NCI-H2081 treated with DMSO at 0.1 percent for 48 hours (cell line): ENCODE results near the gene EIF2S3B.
"Not testable (repeated sequence)": the region's sequence is repeated elsewhere in the genome, so short reads cannot be mapped to it uniquely, and the experiment has no call there.

Experiments used
- DNase-seq: peaks from one replicate; lab custom pipeline; 2025; lab: John Stamatoyannopoulos, UW

EIF2S3B gene

DNA sequence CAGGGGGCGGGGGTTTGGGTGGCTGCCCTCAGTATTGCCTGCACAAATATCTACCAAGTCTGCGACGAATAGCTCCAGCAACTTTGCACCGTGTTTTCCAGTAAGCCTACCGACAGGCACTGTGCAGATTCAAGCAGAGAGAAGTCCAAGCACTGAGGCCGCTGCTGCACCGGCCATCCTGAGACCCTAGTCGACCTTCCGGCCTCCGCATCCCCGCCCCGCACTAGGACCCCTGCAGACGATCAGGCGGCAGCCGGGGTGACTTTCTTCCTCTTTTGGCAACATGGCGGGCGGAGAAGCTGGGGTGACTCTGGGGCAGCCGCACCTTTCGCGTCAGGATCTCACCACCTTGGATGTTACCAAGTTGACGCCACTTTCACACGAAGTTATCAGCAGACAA is at the start of gene EIF2S3B:
TSS of gene EIF2S3B (plus strand) at position 271 of the 400 bp plus-strand sequence. CDS start at position 284, 13 bp downstream.
- no peak for DNase-seq

DNA sequence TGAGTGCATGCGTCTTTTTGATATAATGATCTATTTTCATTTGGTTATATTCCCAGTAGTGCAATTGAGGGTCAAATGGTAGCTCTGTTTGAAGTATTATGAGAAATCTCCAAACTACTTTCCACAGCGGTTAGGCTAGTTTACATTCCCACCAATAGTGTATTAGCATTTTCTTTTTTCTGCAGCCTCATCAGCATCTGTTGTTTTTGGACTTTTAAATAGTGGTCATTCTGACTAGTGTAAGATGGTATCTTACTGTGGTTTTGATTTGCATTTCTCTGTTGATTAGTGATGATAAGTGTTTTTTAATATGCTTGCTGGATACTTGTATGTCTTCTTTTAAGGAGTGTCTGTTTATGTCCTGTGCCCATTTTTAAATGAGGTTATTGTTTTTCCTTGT is 48.8 kb upstream of the EIF2S3B start:
- no peak for DNase-seq

DNA sequence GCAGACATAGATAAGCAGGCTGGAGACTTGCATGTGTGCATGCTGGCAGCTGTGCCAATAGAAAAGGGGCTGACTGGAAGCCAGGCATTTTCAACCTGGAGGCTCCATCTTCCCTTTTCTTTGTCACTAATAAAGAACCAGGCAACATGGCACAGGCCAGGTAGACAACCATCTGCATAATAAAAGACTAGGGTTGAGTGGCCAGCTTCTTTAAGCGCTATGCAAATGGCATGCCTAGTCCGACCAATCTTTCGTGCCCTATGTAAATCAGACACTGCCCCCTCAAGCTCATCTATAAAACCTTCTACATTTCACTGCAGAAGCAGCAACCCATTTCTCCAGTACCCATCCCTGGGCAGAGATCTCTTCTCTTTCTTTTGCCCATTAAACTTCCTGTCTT is 47.9 kb upstream of the EIF2S3B start:
- DNase-seq = no peak

GRCh38 chr12:10466311-10466710 is 39.4 kb upstream of the EIF2S3B start:
- no peak for DNase-seq

- DNase-seq = no peak
Measured at GRCh38 chr12:10469701-10470100, 36.0 kb upstream of the EIF2S3B start.

- DNase-seq = not testable (repeated sequence)
Measured at GRCh38 chr12:10472808-10473207, 32.9 kb upstream of the EIF2S3B start.

DNA sequence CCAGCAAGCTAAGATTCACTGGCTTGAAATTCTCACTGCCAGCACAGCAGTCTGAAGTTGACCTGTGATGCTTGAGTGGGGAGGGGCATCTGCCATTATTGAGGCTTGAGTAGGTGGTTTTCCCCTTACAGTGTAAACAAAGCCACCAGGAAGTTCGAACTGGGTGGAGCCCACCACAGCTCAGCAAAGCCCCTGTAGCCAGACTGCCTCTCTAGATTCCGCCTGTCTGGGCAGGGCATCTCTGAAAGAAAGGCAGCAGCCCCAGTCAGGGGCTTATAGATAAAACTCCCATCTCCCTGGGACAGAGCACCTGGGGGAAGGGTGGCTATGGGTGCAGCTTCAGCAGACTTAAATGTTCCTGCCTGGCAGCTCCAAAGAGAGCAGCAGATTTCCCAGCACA is 23.8 kb upstream of the EIF2S3B start:
- DNase-seq = not testable (repeated sequence)

DNA sequence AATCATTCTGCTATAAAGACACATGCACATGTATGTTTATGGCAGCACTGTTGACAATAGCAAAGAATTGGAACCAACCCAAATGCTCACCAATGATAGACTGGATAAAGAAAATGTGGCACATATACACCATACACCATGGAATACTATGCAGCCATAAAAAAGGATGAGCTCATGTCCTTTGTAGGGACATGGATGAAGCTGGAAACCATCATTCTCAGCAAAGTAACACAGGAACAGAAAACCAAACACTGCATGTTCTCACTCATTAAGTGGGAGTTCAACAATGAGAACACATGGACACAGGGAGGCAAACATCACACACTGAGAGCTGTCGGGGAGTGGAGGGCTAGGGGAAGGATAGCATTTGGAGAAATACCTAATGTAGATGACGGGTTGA is 18.4 kb upstream of the EIF2S3B start:
- not testable (repeated sequence) for DNase-seq

DNA sequence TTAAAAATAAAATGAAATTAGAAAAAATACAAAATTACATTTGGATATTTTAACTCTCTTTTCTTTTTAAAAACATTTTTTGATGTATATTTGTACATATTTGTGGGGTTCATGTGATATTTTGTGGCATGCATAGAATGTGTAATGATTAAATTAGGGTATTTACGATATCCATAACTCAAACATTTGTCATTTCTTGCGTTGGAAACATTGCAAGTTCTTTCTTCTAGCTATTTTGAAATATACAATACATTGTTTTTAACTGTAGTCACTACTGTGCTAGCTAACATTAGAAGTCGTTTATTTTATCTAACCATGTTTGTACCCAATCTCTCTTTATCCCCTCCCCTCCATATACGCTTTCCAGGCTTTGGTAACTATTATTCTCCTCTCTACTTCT is 13.9 kb upstream of the EIF2S3B start:
- no peak for DNase-seq

DNA sequence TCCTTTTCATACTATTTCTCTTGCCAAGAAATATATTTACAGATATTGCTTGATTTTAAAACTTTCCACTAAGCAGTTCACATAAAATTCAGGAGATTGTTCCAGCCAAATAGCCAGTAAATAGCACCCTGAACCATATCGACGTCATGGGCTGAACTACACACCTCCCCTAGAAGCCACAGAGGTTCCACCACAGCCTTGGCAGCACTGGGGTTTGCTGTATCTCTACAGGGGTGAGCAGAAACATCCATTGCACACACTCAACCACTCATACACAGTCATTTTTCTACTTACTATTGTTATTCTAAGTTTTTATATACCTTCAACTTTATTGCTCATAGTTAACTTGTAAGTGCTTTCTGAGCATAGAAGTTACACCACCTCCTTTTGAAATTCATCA is 8.1 kb upstream of the EIF2S3B start:
- DNase-seq = no peak

DNA sequence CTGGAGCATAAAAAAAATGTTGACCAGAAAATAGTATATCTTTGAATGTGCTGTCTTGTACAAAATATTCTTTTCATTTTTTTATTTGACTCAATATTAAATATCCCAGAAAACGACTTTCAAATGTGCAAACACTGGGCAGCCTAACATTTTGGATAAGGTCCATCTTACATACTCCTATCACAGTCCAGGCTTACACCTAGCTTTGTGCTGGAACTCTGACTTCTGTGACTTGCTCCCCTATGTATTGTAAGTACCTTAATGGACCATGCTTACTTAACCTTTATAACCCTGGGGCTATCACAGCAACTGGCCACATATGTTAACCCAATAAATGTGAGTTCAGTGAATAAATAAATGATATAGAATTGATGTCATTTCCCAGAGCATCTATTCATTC is 7.6 kb upstream of the EIF2S3B start:
- no peak for DNase-seq

DNA sequence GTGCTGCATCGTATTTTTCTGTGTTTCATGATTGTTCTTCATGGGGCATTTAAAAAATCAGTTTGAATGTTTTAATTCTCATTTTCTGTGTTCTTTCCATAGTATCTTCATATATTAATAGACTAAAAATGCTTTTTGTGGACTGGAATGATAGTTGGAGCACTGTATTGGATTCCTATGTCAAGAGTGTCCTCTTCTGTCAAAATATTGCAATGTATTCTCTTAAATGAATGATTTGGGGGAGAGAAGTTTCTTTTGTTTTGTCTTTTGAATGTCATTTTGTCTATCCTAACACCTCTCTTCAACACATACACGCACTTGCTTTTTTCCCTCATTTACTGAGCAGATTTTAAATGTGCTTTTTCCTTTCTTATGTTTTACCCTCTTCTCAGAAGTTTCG is 4.7 kb upstream of the EIF2S3B start:
- no peak for DNase-seq

GRCh38 chr12:10503460-10503859 is 2.2 kb upstream of the EIF2S3B start:
- DNase-seq = no peak

- no peak for DNase-seq
Measured at GRCh38 chr12:10511756-10512355, 6.2 kb downstream of the EIF2S3B start.

GRCh38 chr12:10512798-10513197 is 7.1 kb downstream of the EIF2S3B start:
- DNase-seq = no peak

- DNase-seq = no peak
Measured at GRCh38 chr12:10521555-10521954, 15.9 kb downstream of the EIF2S3B start.

DNA sequence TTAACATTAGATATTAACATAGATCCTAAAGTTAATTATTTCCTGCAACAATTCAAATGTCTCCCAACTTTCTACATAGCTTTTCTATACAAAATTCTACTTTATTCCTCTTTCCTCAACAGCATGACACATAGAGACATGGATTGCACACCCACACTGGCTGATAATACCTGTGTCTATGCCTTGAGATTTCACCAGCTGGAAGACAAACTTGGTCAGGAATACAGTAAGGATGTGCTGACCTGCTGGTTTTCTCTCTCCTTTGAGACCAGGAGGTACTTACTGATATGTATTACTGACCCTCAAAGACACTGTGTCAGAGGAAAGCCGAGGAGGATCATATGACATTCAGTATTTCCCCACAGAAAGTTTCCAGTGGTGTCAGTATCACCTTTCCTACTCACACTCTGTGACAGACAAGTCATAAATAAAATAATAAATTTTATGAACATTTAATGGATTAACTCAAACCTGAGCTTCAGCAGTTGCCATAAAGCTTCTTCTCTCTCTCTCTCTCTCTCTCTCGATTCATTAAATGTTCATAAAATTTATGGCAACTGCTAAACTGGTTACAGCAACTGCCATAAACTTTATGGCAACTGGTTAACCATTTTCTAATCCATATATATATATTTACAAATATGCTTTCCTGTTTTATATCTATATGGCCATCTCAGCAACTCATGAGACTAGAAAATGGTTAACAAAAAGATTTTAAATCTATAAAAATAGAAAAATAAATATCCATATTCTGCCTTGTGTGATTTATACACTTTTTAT is 22.7 kb downstream of the EIF2S3B start:
- DNase-seq = no peak

DNA sequence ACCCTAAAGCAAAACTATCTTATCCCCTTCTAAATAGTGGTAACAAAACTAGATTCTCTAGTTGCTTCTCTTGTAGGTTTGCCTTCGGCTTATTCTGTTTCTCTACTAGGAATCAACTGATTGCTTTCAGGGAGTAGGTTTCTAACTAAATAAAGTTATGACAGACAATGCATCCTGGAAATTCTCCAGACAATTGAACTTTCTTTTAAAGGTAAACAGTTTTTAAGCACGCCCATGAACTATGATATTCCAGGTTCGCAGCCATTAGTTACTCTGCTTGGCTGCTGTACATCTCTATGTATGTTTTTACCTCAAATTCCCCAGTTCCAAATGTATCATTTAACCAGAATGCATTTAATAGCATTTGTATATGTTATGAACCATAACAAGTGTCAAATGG is 23.9 kb downstream of the EIF2S3B start:
- DNase-seq = no peak

DNA sequence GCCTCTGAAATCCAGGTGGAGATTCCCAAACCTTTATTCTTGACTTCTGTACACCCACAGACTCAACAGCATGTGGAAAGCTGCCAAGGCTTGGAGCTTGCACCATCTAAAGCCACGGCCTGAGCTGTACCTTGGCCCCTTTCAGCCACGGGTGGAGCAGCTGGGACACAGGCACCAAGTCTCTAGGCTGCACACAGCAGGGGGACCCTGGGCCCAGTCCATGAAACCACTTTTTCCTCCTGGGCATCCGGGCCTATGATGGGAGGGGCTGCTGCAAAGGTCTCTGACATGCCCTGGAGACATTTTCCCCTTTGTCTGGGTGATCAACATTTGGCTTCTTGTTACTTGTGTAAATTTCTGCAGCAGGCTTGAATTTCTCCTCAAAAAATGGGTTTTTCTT is 32.0 kb downstream of the EIF2S3B start:
- DNase-seq = no peak

DNA sequence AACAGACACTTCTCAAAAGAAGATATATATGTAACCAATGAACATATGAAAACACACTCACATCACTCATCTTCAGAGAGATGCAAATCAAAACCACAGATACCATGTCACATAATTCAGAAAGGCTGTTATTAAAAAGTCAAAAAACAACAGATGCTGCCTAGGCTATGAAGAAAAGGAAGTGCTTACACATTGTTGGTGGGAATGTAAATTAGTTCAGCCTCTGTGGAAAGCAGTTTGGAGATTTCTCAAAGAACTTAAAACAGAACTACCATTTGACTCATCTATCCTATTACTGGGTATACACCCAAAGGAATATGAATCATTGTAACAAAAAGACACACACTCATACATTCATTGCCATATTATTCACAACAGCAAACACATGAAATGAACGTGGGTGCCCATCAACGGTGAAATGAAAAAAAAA is 35.1 kb downstream of the EIF2S3B start:
- DNase-seq = no peak

DNA sequence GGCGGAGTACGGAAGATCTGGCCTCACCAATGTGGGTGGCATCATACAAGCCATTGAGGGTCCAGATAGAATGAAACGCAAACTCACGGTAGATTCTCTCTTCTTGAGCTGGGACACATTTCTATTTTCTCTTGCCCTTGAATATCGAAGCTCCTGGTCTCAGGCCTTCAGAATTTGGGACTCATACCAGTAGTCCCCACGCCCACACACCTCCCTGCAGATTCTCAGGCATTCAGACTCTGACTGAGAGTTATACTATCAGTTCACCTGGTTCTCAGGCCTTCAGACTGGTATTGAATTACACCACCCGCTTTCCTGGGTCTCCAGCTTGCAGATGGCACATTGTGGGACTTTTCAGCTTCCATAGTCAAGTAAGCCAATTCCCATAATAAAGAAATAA is 37.8 kb downstream of the EIF2S3B start:
- DNase-seq = no peak

- no peak for DNase-seq
Measured at GRCh38 chr12:10551375-10551774, 45.7 kb downstream of the EIF2S3B start.

GRCh38 chr12:10553148-10553547 is 47.5 kb downstream of the EIF2S3B start:
- no peak for DNase-seq
